Measurements from ENCODE around the gene KASH5. TPM values are rescaled to one million over a fixed set of nuclear protein-coding genes. Genes with fewer than 3 reads are reported as not detected.
A peak's percentile ranks its signal among the peaks of the same experiment; 100 is the strongest.

KASH5 gene
- total and polyA plus RNA-seq, 2 of the 13 experiments (the other 11 are each of a cell fraction or from before 2014, with no cell fraction given): not detected

- no peak for TF ChIP-seq HDAC6 (IDR thresholded peaks at IDR 0.05; ENCODE audit: low read depth, low read length)
- TF ChIP-seq PHF20 (CRISPR knock-in tag; IDR thresholded peaks at IDR 0.05): peak; percentile 90
- TF ChIP-seq EP300 (IDR thresholded peaks at IDR 0.05; ENCODE audit: low read depth in 2 of 2, low read length in 2 of 2): no peak
- no peak for TF ChIP-seq EP300 (CRISPR knock-in tag; IDR thresholded peaks at IDR 0.05; ENCODE audit: borderline replicate concordance)
- TF ChIP-seq EHMT2 (IDR thresholded peaks at IDR 0.05; ENCODE audit: borderline replicate concordance, low read depth, low read length): no peak
- no peak for TF ChIP-seq SYNCRIP (IDR thresholded peaks at IDR 0.05; ENCODE audit: insufficient read depth, low read depth, low read length)
- no peak; the same call in 1 of the 2 replicates for TF ChIP-seq CBX5 (CRISPR knock-in tag; IDR thresholded peaks at IDR 0.05; ENCODE audit: borderline replicate concordance)
- no peak for TF ChIP-seq ZNF609 (CRISPR knock-in tag; IDR thresholded peaks at IDR 0.05; ENCODE audit: borderline replicate concordance)
- no peak for TF ChIP-seq KLF13 (CRISPR knock-in tag; IDR thresholded peaks at IDR 0.05)
- no peak for TF ChIP-seq ZNF615 (CRISPR knock-in tag; IDR thresholded peaks at IDR 0.05; ENCODE audit: borderline replicate concordance)
- TF ChIP-seq KAT7 (CRISPR knock-in tag; IDR thresholded peaks at IDR 0.05; ENCODE audit: borderline replicate concordance): no peak; the same call in none of the 2 replicates
- 0 out of 2 replicates have a peak, but pooled peaks have one; percentile 11 for TF ChIP-seq ZNF839 (CRISPR knock-in tag; IDR thresholded peaks at IDR 0.05; ENCODE audit: borderline replicate concordance)
- TF ChIP-seq ZNF766 (CRISPR knock-in tag; IDR thresholded peaks at IDR 0.05; ENCODE audit: borderline replicate concordance): peak; percentile 66; the same call in 1 of the 2 replicates
- 0 out of 2 replicates have a peak, but pooled peaks have one; percentile 26 for TF ChIP-seq MIXL1 (CRISPR knock-in tag; IDR thresholded peaks at IDR 0.05)
- peak; percentile 70; the same call in 1 of the 2 replicates for TF ChIP-seq HOXD1 (CRISPR knock-in tag; IDR thresholded peaks at IDR 0.05)
- TF ChIP-seq TBL1XR1 (IDR thresholded peaks at IDR 0.05; ENCODE audit: borderline replicate concordance, low read length, partially characterized antibody): no peak
- TF ChIP-seq ZNF496 (CRISPR knock-in tag; IDR thresholded peaks at IDR 0.05; ENCODE audit: insufficient replicate concordance): no peak
- TF ChIP-seq MYPOP (CRISPR knock-in tag; IDR thresholded peaks at IDR 0.05): no peak
- TF ChIP-seq SUZ12 (IDR thresholded peaks at IDR 0.05; ENCODE audit: low read depth, low read length): peak; percentile 43; the same call in 1 of the 2 replicates
- peak; percentile 42; the same call in 1 of the 2 replicates for TF ChIP-seq UBTF (CRISPR knock-in tag; IDR thresholded peaks at IDR 0.05)
- TF ChIP-seq SKI (IDR thresholded peaks at IDR 0.05; ENCODE audit: partially characterized antibody): peak; percentile 22
Measured at GRCh38 chr19:49453013-49453756, 65.1 kb downstream of the KASH5 start, which contains the start of gene ALDH16A1 (continued).

Measured in HepG2 (cell line).